K562 (cell line): ENCODE data around the gene METTL25B. TPM values are rescaled to one million over a fixed set of nuclear protein-coding genes. Genes with fewer than 3 reads are reported as not detected.

Experiments used
- CXXC5 ChIP-seq: fragments of 250-450 bp; sonication (Bioruptor Pico); IDR thresholded peaks from 2 replicates; pipeline ENCODE4 v1.8.0; 2022; ENCODE audit warnings: inconsistent platforms, mild to moderate bottlenecking, moderate library complexity
- ETV6 ChIP-seq, 3 experiments: fragments of 150-350 bp in 1 of 3; sonication (generic) in 1 of 3; formaldehyde crosslinking in 1 of 3; IDR thresholded peaks; 2 replicates each; pipeline versions ENCODE4 v1.6.1 to v1.8.0; 2014 to 2022; ENCODE audit warnings: borderline replicate concordance in 2 of 3, low read depth in 2 of 3, antibody characterized with exemption in 1 of 3, low read length in 1 of 3, mild to moderate bottlenecking in 1 of 3, missing genetic modification reagents in 1 of 3
- TARDBP ChIP-seq: fragments of 450-650 bp; IDR thresholded peaks from 2 replicates; pipeline ENCODE4 v1.6.1; 2016
- TBP ChIP-seq: optimal IDR thresholded peaks from 2 replicates; pipeline ENCODE3; 2011; ENCODE audit warnings: low read depth, low read length, improper control_type of control experiment
- TEAD2 ChIP-seq: fragments of 450-650 bp; IDR thresholded peaks from 2 replicates; pipeline ENCODE4 v1.6.1; 2016; ENCODE audit warnings: missing genetic modification characterization, control low read depth, missing compliant biosample characterization
- WHSC1 ChIP-seq: IDR thresholded peaks from one replicate; pipeline ENCODE4 v1.6.1; 2012; ENCODE audit warnings: low read length, control low read depth, inconsistent platforms
- ZFP1 ChIP-seq: fragments of 450-650 bp; formaldehyde crosslinking; IDR thresholded peaks from 2 replicates; pipeline ENCODE4 v1.4.0; 2020; ENCODE audit warnings: mild to moderate bottlenecking, mixed read lengths
- ZFPM2 ChIP-seq: fragments of 250-450 bp; sonication (Bioruptor Pico); IDR thresholded peaks from 2 replicates; pipeline ENCODE4 v1.5.1; 2022; ENCODE audit warnings: mild to moderate bottlenecking
- polyA plus RNA-seq, 8 experiments: library from polyadenylated mRNA; depleted of rRNA in 4 of 8; stranded (reverse) in 5 of 8; unstranded in 3 of 8; fragments of >200 nt; fragmentation: Nextera tagmentation in 2 of 8; fragmentation: Illumina TruSeq in 1 of 8; extraction: Ambion mirVana in 2 of 8; extraction: Trizol in 1 of 8; gene quantifications; 2 replicates each; pipeline versions ENCODE4 v1.2.1 to v1.2.3, GENCODE V29; 2011 to 2014; ENCODE audit warnings: inconsistent platforms in 1 of 8, missing spikeins in 1 of 8
- total RNA-seq, 7 experiments: library from RNA; depleted of rRNA in 6 of 7; stranded (reverse); fragments of >200 nt in 6 of 7; fragmentation: Illumina TruSeq in 2 of 7; extraction: Trizol in 2 of 7; gene quantifications; 2 replicates each; pipeline versions ENCODE4 v1.2.1 to v1.2.3, GENCODE V29; 2011 to 2021; ENCODE audit warnings: low replicate concordance in 1 of 7
- TF ChIP-seq, protein P1 (sequence below), 2 experiments: fragments of 450-650 bp in 1 of 2; sonication (generic) in 1 of 2; formaldehyde crosslinking in 1 of 2; IDR thresholded peaks in 1 of 2; conservative IDR thresholded peaks in 1 of 2; 2 replicates each; pipeline versions ENCODE4 v1.6.1 to v1.8.1; 2016 to 2023; ENCODE audit warnings: mild to moderate bottlenecking in 2 of 2, moderate library complexity in 2 of 2, inconsistent platforms in 1 of 2, missing genetic modification reagents in 1 of 2
- TF ChIP-seq, protein P2 (sequence below): fragments of 250-450 bp; sonication (Bioruptor Pico); IDR thresholded peaks from 2 replicates; pipeline ENCODE4 v1.4.0; 2020
- TF ChIP-seq, protein P3 (sequence below): IDR thresholded peaks from 2 replicates; pipeline ENCODE4 v1.6.1; 2016; ENCODE audit warnings: missing genetic modification characterization, missing compliant biosample characterization
- TF ChIP-seq, protein P4 (sequence below): sonication (generic); formaldehyde crosslinking; IDR thresholded peaks from 2 replicates; pipeline ENCODE4 v1.8.0; 2022; ENCODE audit warnings: missing genetic modification reagents, mild to moderate bottlenecking, borderline replicate concordance
- TF ChIP-seq, protein P5 (sequence below): fragments of 450-650 bp; formaldehyde crosslinking; IDR thresholded peaks from 2 replicates; pipeline ENCODE4 v1.4.0; 2022; ENCODE audit warnings: mild to moderate bottlenecking, moderate library complexity
- TF ChIP-seq, protein P6 (sequence below): fragments of 450-650 bp; formaldehyde crosslinking; IDR thresholded peaks from 2 replicates; pipeline ENCODE4 v1.4.0; 2020; ENCODE audit warnings: mild to moderate bottlenecking, moderate library complexity

Gene METTL25B
- total and polyA plus RNA-seq, 9 of the 15 experiments (the other 6 are each of a cell fraction or from before 2014, with no cell fraction given) = 7.7 to 48.3 (median 33.1) TPM

DNA sequence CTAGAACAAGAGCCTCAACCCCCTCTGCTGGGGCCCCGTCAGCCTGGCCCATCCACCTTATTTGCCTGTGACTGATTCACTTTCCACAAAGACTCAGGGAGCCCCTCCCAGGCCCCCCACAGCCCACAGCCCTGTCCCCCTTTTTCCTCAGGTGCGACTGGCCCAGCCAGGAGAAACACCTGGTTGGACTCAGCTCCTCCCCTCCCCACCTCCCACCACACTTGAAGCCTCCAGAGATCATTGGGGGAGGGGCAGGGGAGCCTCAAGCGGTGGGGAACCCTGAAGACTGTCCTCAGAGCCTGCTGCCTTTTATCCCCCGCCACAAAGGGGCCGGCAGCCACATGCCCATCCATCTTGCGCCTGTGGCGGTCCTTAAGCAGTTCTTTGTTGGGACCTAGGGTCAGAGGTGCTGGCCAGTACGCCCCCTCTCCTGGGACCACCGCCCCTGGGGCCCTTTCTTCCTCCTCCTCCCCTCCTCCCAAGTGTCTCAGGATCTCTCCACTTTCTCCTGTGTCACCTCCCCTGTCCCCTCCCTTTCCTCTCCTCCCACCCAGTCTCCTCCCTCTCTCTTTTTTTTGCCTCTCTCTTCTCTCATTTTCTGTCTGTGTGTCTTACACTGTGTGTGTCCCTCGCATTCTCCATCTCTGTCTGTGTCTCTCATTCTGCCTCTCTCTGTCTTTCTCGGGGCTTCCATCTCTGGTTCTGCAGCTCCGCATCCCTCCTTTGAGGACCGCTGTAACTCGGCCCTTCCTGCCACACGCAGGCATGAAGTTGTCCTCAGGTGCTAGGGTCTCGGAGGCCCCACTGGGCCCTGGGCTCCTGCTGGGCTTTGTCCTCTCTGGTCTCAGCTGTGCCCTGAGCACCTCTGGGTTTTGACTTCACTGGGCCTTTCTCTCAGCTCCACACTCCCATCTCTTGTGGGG is 35.1 kb upstream of the METTL25B start (continued):
- TF ChIP-seq, protein P1, sequence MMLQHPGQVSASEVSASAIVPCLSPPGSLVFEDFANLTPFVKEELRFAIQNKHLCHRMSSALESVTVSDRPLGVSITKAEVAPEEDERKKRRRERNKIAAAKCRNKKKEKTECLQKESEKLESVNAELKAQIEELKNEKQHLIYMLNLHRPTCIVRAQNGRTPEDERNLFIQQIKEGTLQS (IDR thresholded peaks at IDR 0.05) = no peak
- TF ChIP-seq, protein P1 (CRISPR knock-in tag; conservative IDR thresholded peaks at IDR 0.05) = no peak
- TF ChIP-seq, protein P2, sequence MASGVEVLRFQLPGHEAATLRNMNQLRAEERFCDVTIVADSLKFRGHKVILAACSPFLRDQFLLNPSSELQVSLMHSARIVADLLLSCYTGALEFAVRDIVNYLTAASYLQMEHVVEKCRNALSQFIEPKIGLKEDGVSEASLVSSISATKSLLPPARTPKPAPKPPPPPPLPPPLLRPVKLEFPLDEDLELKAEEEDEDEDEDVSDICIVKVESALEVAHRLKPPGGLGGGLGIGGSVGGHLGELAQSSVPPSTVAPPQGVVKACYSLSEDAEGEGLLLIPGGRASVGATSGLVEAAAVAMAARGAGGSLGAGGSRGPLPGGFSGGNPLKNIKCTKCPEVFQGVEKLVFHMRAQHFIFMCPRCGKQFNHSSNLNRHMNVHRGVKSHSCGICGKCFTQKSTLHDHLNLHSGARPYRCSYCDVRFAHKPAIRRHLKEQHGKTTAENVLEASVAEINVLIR (CRISPR knock-in tag) = no peak
- TF ChIP-seq ZFP1 (CRISPR knock-in tag) = no peak
- TF ChIP-seq WHSC1 = no peak
- TF ChIP-seq ZFPM2 = no peak
- 0 out of 4 replicates have a peak, but pooled peaks of 1 of the 2 experiments have one; percentile 25 for TF ChIP-seq ETV6 (IDR thresholded peaks at IDR 0.05; ENCODE audit: borderline replicate concordance in 1 of 2, low read depth in 2 of 2, low read length in 1 of 2)
- TF ChIP-seq ETV6 (CRISPR knock-in tag; IDR thresholded peaks at IDR 0.05; ENCODE audit: borderline replicate concordance) = no peak
- TF ChIP-seq CXXC5 (CRISPR knock-in tag) = peak; percentile 32
- TF ChIP-seq TARDBP = no peak
- TF ChIP-seq, protein P3, sequence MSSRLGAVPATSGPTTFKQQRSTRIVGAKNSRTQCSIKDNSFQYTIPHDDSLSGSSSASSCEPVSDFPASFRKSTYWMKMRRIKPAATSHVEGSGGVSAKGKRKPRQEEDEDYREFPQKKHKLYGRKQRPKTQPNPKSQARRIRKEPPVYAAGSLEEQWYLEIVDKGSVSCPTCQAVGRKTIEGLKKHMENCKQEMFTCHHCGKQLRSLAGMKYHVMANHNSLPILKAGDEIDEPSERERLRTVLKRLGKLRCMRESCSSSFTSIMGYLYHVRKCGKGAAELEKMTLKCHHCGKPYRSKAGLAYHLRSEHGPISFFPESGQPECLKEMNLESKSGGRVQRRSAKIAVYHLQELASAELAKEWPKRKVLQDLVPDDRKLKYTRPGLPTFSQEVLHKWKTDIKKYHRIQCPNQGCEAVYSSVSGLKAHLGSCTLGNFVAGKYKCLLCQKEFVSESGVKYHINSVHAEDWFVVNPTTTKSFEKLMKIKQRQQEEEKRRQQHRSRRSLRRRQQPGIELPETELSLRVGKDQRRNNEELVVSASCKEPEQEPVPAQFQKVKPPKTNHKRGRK = no peak
- TF ChIP-seq, protein P4, sequence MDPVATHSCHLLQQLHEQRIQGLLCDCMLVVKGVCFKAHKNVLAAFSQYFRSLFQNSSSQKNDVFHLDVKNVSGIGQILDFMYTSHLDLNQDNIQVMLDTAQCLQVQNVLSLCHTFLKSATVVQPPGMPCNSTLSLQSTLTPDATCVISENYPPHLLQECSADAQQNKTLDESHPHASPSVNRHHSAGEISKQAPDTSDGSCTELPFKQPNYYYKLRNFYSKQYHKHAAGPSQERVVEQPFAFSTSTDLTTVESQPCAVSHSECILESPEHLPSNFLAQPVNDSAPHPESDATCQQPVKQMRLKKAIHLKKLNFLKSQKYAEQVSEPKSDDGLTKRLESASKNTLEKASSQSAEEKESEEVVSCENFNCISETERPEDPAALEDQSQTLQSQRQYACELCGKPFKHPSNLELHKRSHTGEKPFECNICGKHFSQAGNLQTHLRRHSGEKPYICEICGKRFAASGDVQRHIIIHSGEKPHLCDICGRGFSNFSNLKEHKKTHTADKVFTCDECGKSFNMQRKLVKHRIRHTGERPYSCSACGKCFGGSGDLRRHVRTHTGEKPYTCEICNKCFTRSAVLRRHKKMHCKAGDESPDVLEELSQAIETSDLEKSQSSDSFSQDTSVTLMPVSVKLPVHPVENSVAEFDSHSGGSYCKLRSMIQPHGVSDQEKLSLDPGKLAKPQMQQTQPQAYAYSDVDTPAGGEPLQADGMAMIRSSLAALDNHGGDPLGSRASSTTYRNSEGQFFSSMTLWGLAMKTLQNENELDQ = no peak
- TF ChIP-seq, protein P5, sequence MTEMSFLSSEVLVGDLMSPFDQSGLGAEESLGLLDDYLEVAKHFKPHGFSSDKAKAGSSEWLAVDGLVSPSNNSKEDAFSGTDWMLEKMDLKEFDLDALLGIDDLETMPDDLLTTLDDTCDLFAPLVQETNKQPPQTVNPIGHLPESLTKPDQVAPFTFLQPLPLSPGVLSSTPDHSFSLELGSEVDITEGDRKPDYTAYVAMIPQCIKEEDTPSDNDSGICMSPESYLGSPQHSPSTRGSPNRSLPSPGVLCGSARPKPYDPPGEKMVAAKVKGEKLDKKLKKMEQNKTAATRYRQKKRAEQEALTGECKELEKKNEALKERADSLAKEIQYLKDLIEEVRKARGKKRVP (CRISPR knock-in tag) = no peak
- no peak for TF ChIP-seq TEAD2
- peak; percentile 47 for TF ChIP-seq TBP
- TF ChIP-seq, protein P6, sequence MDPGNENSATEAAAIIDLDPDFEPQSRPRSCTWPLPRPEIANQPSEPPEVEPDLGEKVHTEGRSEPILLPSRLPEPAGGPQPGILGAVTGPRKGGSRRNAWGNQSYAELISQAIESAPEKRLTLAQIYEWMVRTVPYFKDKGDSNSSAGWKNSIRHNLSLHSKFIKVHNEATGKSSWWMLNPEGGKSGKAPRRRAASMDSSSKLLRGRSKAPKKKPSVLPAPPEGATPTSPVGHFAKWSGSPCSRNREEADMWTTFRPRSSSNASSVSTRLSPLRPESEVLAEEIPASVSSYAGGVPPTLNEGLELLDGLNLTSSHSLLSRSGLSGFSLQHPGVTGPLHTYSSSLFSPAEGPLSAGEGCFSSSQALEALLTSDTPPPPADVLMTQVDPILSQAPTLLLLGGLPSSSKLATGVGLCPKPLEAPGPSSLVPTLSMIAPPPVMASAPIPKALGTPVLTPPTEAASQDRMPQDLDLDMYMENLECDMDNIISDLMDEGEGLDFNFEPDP = no peak
